ENCODE data around the gene LOX. TPM values are rescaled to one million over a fixed set of nuclear protein-coding genes. Genes with fewer than 3 reads are reported as not detected.

LOX gene
- total and polyA plus RNA-seq, 9 of the 15 experiments (the other 6 are each of a cell fraction or from before 2014, with no cell fraction given): 0.06 to 0.09 TPM; not detected in 7

DNA sequence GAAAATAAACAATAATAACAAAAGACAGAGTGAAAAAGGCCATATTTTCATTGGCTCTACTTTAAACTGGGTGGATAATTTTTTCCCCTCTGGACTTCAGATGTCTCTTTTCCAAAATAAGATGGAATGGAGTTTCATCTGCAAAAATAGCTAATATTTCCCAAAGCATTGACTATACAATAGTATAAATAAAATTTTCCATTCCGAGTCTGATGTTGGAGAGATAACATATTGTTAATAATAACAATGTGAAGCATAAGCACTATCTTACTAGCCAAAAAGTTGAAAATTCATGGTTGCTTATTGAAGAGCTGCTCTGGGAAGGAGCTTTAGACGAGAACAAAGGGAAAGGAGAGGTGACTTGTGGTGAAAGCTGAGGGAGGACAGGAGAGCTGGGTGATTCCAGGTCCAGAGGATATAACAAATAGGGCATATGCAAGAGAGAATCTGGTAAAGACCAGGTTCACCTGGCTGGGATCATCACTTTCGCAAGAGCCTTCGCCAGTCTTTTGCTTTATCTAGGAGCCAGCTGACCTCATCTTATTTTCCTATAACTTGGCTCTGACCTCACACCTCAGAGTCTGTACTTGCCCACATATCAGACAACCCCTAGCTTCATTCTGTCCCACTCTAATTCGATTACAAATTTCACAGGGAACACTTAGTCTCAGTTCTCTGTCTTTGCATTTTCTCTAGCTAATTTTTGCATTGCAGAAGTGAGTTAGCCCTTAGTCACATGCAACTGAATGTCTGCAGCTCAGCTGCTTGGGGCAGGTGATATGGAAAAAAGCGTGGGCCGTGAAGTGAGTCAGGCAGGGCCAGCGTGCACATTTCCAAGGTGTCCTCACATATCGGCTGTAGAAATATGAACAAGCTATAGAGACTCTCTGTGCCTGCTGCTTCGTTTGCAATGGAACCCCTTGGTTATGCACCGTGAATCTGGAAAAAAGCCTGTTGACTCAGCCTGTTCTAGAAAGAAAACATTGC, 43.7 kb upstream of the LOX start (continued):
- TF ChIP-seq SMARCB1 (IDR thresholded peaks at IDR 0.05; ENCODE audit: insufficient read length, low read depth) (no peak), PHB2 (IDR thresholded peaks at IDR 0.05; ENCODE audit: low read depth) (no peak), ETS2 (tag; IDR thresholded peaks at IDR 0.05; ENCODE audit: borderline replicate concordance, poor library complexity, severe bottlenecking) (no peak), DMBX1 (CRISPR knock-in tag; IDR thresholded peaks at IDR 0.05; ENCODE audit: borderline replicate concordance) (peak; percentile 54; the same call in 1 of the 2 replicates), SMARCC2 (IDR thresholded peaks at IDR 0.05; ENCODE audit: low read depth) (no peak; the same call in 1 of the 2 replicates), ZNF507 (tag; conservative IDR thresholded peaks at IDR 0.05) (no peak), ZNF695 (CRISPR knock-in tag; IDR thresholded peaks at IDR 0.05) (no peak), MEF2A (IDR thresholded peaks at IDR 0.05; ENCODE audit: control insufficient read depth, low read depth, low read length) (no peak), COPS2 (conservative IDR thresholded peaks at IDR 0.05) (no peak), NR3C1 (CRISPR knock-in tag; IDR thresholded peaks at IDR 0.05) (no peak), NUFIP1 (IDR thresholded peaks at IDR 0.05; ENCODE audit: partially characterized antibody) (no peak), KHSRP (IDR thresholded peaks at IDR 0.05) (no peak)
- TF ChIP-seq, protein P1, sequence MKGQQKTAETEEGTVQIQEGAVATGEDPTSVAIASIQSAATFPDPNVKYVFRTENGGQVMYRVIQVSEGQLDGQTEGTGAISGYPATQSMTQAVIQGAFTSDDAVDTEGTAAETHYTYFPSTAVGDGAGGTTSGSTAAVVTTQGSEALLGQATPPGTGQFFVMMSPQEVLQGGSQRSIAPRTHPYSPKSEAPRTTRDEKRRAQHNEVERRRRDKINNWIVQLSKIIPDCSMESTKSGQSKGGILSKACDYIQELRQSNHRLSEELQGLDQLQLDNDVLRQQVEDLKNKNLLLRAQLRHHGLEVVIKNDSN (CRISPR knock-in tag; IDR thresholded peaks at IDR 0.05): 0 out of 2 replicates have a peak, but pooled peaks have one; percentile 24
- TF ChIP-seq, protein P2, sequence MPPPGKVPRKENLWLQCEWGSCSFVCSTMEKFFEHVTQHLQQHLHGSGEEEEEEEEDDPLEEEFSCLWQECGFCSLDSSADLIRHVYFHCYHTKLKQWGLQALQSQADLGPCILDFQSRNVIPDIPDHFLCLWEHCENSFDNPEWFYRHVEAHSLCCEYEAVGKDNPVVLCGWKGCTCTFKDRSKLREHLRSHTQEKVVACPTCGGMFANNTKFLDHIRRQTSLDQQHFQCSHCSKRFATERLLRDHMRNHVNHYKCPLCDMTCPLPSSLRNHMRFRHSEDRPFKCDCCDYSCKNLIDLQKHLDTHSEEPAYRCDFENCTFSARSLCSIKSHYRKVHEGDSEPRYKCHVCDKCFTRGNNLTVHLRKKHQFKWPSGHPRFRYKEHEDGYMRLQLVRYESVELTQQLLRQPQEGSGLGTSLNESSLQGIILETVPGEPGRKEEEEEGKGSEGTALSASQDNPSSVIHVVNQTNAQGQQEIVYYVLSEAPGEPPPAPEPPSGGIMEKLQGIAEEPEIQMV (tag; conservative IDR thresholded peaks at IDR 0.05; ENCODE audit: low read depth): no peak
- TF ChIP-seq, protein P3, sequence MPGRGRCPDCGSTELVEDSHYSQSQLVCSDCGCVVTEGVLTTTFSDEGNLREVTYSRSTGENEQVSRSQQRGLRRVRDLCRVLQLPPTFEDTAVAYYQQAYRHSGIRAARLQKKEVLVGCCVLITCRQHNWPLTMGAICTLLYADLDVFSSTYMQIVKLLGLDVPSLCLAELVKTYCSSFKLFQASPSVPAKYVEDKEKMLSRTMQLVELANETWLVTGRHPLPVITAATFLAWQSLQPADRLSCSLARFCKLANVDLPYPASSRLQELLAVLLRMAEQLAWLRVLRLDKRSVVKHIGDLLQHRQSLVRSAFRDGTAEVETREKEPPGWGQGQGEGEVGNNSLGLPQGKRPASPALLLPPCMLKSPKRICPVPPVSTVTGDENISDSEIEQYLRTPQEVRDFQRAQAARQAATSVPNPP (IDR thresholded peaks at IDR 0.05; ENCODE audit: borderline replicate concordance, insufficient read depth, insufficient read length): no peak
- TF ChIP-seq, protein P4, sequence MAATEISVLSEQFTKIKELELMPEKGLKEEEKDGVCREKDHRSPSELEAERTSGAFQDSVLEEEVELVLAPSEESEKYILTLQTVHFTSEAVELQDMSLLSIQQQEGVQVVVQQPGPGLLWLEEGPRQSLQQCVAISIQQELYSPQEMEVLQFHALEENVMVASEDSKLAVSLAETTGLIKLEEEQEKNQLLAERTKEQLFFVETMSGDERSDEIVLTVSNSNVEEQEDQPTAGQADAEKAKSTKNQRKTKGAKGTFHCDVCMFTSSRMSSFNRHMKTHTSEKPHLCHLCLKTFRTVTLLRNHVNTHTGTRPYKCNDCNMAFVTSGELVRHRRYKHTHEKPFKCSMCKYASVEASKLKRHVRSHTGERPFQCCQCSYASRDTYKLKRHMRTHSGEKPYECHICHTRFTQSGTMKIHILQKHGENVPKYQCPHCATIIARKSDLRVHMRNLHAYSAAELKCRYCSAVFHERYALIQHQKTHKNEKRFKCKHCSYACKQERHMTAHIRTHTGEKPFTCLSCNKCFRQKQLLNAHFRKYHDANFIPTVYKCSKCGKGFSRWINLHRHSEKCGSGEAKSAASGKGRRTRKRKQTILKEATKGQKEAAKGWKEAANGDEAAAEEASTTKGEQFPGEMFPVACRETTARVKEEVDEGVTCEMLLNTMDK (IDR thresholded peaks at IDR 0.05; ENCODE audit: borderline replicate concordance, insufficient read depth, low read depth, low read length, poor library complexity, severe bottlenecking): no peak
- TF ChIP-seq, protein P5, sequence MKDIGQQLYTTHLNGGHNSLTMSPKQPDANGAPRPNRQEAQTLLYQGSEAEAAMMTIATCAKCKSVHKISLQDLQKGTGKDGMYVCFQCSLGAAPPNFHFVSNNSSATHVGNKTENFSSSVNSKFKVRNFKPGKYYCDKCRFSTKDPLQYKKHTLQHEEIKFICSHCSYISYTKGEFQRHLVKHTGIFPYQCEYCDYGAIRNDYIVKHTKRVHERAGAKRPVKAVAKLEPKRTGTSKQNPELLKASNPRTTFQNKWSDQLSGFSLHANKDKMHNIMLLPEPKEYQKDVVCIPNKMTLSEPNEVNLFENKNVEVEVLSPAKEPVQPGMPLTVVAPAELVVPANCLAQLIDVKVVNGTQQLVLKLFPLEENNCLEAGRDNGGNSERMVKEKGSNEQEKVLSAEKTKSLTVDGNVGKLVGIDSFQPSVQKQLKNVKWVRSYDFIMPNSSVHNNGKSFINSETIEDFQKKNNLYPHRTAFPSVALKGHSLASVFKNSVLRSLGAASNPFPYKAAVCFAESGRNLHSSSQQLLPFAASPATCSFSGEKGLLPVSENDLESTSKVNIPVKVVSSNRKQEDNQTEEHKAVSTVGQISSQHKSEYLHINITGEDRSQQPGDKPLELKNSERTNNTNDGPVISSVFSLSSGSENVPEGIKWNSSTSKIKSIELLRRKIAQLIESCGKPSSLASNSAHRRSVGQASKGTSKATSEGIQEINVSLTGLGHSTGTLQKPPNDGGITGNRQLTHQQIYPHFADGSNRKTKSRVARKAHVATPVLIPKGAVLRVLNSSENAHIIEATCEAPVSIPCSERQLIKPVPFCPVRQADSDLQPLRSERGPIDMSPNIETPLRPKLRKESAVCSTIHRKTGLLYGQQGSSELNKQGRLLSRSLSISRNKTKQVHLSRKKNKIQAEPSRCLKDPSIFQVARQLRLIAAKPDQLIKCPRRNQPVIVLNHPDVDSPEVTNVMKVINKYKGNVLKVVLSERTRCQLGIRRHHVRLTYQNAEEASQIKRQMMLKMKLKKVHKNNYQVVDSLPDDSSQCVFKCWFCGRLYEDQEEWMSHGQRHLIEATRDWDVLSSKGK (CRISPR knock-in tag; IDR thresholded peaks at IDR 0.05): no peak

Data from K562 (cell line).